Measurements from ENCODE around the gene SCGN. TPM values are rescaled to one million over a fixed set of nuclear protein-coding genes. Genes with fewer than 3 reads are reported as not detected.

Gene SCGN
- total RNA-seq, 4 donors from 2014 or later, result 3.6 to 13.0 (median 5.0) TPM

- WGBS, 2 donors (ENCODE audit: low coverage in 1 of 2), result 64 to 67% methylated on average over 3 to 5 of the region's 5 CpGs
- TF ChIP-seq POLR2A (IDR thresholded peaks at IDR 0.05) (no peak), CTCF (IDR thresholded peaks at IDR 0.05) (no peak), EP300 (IDR thresholded peaks at IDR 0.05; ENCODE audit: low read depth) (no peak), POLR2AphosphoS5 (IDR thresholded peaks at IDR 0.05) (no peak)
- Histone ChIP-seq H3K9me3 (no peaks in the 10 kb centered on the region), H3K27me3 (no peaks in the 10 kb centered on the region), H3K27ac (no peak overlapping the region), H3K36me3 (no peaks in the 10 kb centered on the region), H3K4me3 (no peak overlapping the region), H3K4me1 (no peaks in the 10 kb centered on the region)
- intact Hi-C loops (cut with DNase I; ENCODE audit: low total_unique reads) (no loop called here), in situ Hi-C loops (cut with MboI; ENCODE audit: low pct_ligation_motif_present in 1 of 4, low pct_unique_long_range_greater_than_20kb in 1 of 4, low sequenced_read_pairs in 3 of 4) (no loop called here)
- no peak for DNase-seq
Observed at GRCh38 chr6:25675167-25675566, 23.2 kb downstream of the SCGN start.

GRCh38 chr6:25676775-25677174 lies 24.8 kb downstream of the SCGN start:
- intact Hi-C loops (cut with DNase I; ENCODE audit: low total_unique reads), result no loop called here
- Histone ChIP-seq H3K4me3 (no peak overlapping the region), H3K27me3 (no peaks in the 10 kb centered on the region), H3K27ac (no peak overlapping the region), H3K36me3 (no peaks in the 10 kb centered on the region), H3K9me3 (no peaks in the 10 kb centered on the region), H3K4me1 (no peaks in the 10 kb centered on the region)
- 69% methylated on average over 2 to 5 of the region's 5 CpGs for WGBS, 2 donors (ENCODE audit: low coverage in 1 of 2)
- TF ChIP-seq EP300 (IDR thresholded peaks at IDR 0.05; ENCODE audit: low read depth) (no peak), POLR2A (IDR thresholded peaks at IDR 0.05) (no peak), CTCF (IDR thresholded peaks at IDR 0.05) (no peak), POLR2AphosphoS5 (IDR thresholded peaks at IDR 0.05) (no peak)
- in situ Hi-C loops (cut with MboI; ENCODE audit: low pct_ligation_motif_present in 1 of 4, low pct_unique_long_range_greater_than_20kb in 1 of 4, low sequenced_read_pairs in 3 of 4), result no loop called here
- no peak for DNase-seq

- Histone ChIP-seq H3K4me3 (no peak overlapping the region), H3K9me3 (no peaks in the 10 kb centered on the region), H3K27me3 (no peaks in the 10 kb centered on the region), H3K27ac (no peak overlapping the region), H3K4me1 (no peaks in the 10 kb centered on the region), H3K36me3 (no peaks in the 10 kb centered on the region)
- intact Hi-C loops (cut with DNase I; ENCODE audit: low total_unique reads) (no loop called here), in situ Hi-C loops (cut with MboI; ENCODE audit: low pct_ligation_motif_present in 1 of 4, low pct_unique_long_range_greater_than_20kb in 1 of 4, low sequenced_read_pairs in 3 of 4) (no loop called here)
- no peak for TF ChIP-seq EP300 (IDR thresholded peaks at IDR 0.05; ENCODE audit: low read depth)
- no peak for TF ChIP-seq POLR2AphosphoS5 (IDR thresholded peaks at IDR 0.05)
- no peak for TF ChIP-seq CTCF (IDR thresholded peaks at IDR 0.05)
- TF ChIP-seq POLR2A (IDR thresholded peaks at IDR 0.05), result no peak
- no peak for DNase-seq
- 69 to 79% methylated on average over 3 of the region's 3 CpGs for WGBS, 2 donors (ENCODE audit: low coverage in 1 of 2)
Observed at GRCh38 chr6:25681848-25682247, 29.8 kb downstream of the SCGN start.

- Histone ChIP-seq H3K4me1 (no peaks in the 10 kb centered on the region), H3K4me3 (no peak overlapping the region), H3K9me3 (no peaks in the 10 kb centered on the region), H3K27me3 (no peaks in the 10 kb centered on the region), H3K27ac (no peak overlapping the region), H3K36me3 (no peaks in the 10 kb centered on the region)
- in situ Hi-C loops (cut with MboI; ENCODE audit: low pct_ligation_motif_present in 1 of 4, low pct_unique_long_range_greater_than_20kb in 1 of 4, low sequenced_read_pairs in 3 of 4), result no loop called here
- TF ChIP-seq POLR2AphosphoS5 (IDR thresholded peaks at IDR 0.05), result no peak
- DNase-seq, result no peak
- intact Hi-C loops (cut with DNase I; ENCODE audit: low total_unique reads), result no loop called here
- WGBS, 2 donors (ENCODE audit: low coverage in 1 of 2), result 66 to 74% methylated on average over 4 of the region's 4 CpGs
Observed at GRCh38 chr6:25682324-25682723, 30.3 kb downstream of the SCGN start.

- no peak for TF ChIP-seq POLR2AphosphoS5 (IDR thresholded peaks at IDR 0.05)
- no peak for TF ChIP-seq EP300 (IDR thresholded peaks at IDR 0.05; ENCODE audit: low read depth)
- TF ChIP-seq CTCF (IDR thresholded peaks at IDR 0.05), result no peak
- no peak for TF ChIP-seq POLR2A (IDR thresholded peaks at IDR 0.05)
Observed at GRCh38 chr6:25684565-25684964, 32.5 kb downstream of the SCGN start.

More at GRCh38 chr6:25684565-25684964, 32.5 kb downstream of the SCGN start:
- in situ Hi-C loops (cut with MboI; ENCODE audit: low pct_ligation_motif_present in 1 of 4, low pct_unique_long_range_greater_than_20kb in 1 of 4, low sequenced_read_pairs in 3 of 4) (no loop called here), intact Hi-C loops (cut with DNase I; ENCODE audit: low total_unique reads) (no loop called here)
- Histone ChIP-seq H3K27ac (no peak overlapping the region), H3K27me3 (no peaks in the 10 kb centered on the region), H3K4me3 (no peak overlapping the region), H3K9me3 (no peaks in the 10 kb centered on the region), H3K4me1 (no peaks in the 10 kb centered on the region), H3K36me3 (no peaks in the 10 kb centered on the region)
- WGBS, 2 donors (ENCODE audit: low coverage in 1 of 2), result 41 to 92% methylated on average over 2 of the region's 2 CpGs
- DNase-seq, result no peak

Data from transverse colon (tissue), 4 donors.